Transverse colon (tissue), 4 donors: Measurements from ENCODE around the gene SLC25A14. TPM values are rescaled to one million over a fixed set of nuclear protein-coding genes. Genes with fewer than 3 reads are reported as not detected.

Source experiments
- DNase-seq: peaks from one replicate; pipeline ENCODE4 v3.0.0-alpha.2; 2019
- H3K27ac ChIP-seq, 4 donors: fragments of 200-600 bp; sonication (generic); 2 replicates each; pipeline ENCODE4 v1.5.1; 2016 to 2018; ENCODE audit warnings: inconsistent platforms in 4 of 4
- H3K27me3 ChIP-seq: fragments of 200-600 bp; sonication (generic); 2 replicates; pipeline ENCODE4 v1.5.1; 2017; ENCODE audit warnings: inconsistent platforms
- H3K36me3 ChIP-seq, 4 donors: fragments of 200-600 bp; sonication (generic); 2 replicates each; pipeline ENCODE4 v1.5.1; 2017 to 2019; ENCODE audit warnings: inconsistent platforms in 4 of 4
- H3K4me1 ChIP-seq, 4 donors: fragments of 200-600 bp; sonication (generic); 2 replicates each; pipeline ENCODE4 v1.5.1; 2017 to 2020; ENCODE audit warnings: inconsistent platforms in 4 of 4
- H3K4me3 ChIP-seq, 4 donors: fragments of 200-600 bp; sonication (generic); 1 replicate in 1 of 4; 2 replicates in 3 of 4; pipeline versions ENCODE4 v1.5.1 to v1.6.1; 2017 to 2019; ENCODE audit warnings: inconsistent platforms in 4 of 4
- H3K9me3 ChIP-seq, 2 donors: fragments of 200-600 bp; sonication (generic); 2 replicates each; pipeline ENCODE4 v1.5.1; 2017 to 2019; ENCODE audit warnings: inconsistent platforms in 2 of 2
- CTCF ChIP-seq, 5 experiments: fragments of 200-600 bp in 3 of 5; fragments of 450-650 bp in 2 of 5; sonication (generic) in 3 of 5; IDR thresholded peaks; 1 replicate in 2 of 5; 2 replicates in 3 of 5; pipeline ENCODE4 v1.5.1; 2016 to 2017; ENCODE audit warnings: antibody characterized with exemption in 5 of 5, inconsistent platforms in 3 of 5, mild to moderate bottlenecking in 2 of 5, moderate library complexity in 1 of 5
- EP300 ChIP-seq: sonication (generic); formaldehyde crosslinking; IDR thresholded peaks from one replicate; pipeline ENCODE4 v1.6.1; 2017; ENCODE audit warnings: antibody characterized with exemption, low read depth
- POLR2A ChIP-seq: fragments of 450-650 bp; IDR thresholded peaks from one replicate; pipeline ENCODE4 v1.6.1; 2016; ENCODE audit warnings: antibody characterized with exemption, mild to moderate bottlenecking, moderate library complexity
- POLR2AphosphoS5 ChIP-seq, 3 donors: sonication (generic); formaldehyde crosslinking; IDR thresholded peaks; one replicate each; pipeline ENCODE4 v1.6.1; 2016; ENCODE audit warnings: antibody characterized with exemption in 3 of 3
- WGBS, 2 donors: methylation state at CpG; one replicate each; pipeline ENCODE4 v1.1.5; 2018; ENCODE audit warnings: low coverage in 1 of 2; 5-methylcytosine and 5-hydroxymethylcytosine counted together
- in situ Hi-C, 4 donors: fragments of 200-750 bp; cut with MboI; loops; one replicate each; pipeline versions ENCODE4 v1.15.0 to v1.15.1; 2017; ENCODE audit warnings: low sequenced_read_pairs in 3 of 4, low pct_ligation_motif_present in 1 of 4, low pct_unique_long_range_greater_than_20kb in 1 of 4
- intact Hi-C: fragments of 100-400 bp; cut with DNase I; formaldehyde crosslinking; loops from one replicate; pipeline ENCODE4 v1.15.1; 2023; ENCODE audit warnings: low total_unique reads
- small RNA-seq, 4 donors: library from RNA; depleted of rRNA; stranded (forward); fragments of <200 nt; gene quantifications; one replicate each; pipeline ENCODE3, GENCODE V24; 2016
- total RNA-seq, 4 donors: library from RNA; depleted of rRNA; stranded (reverse); fragments of >200 nt; gene quantifications; one replicate each; pipeline ENCODE4 v1.1.0, GENCODE V29; 2016

Gene SLC25A14
- total RNA-seq, 4 donors from 2014 or later: 2.8 to 10.5 (median 7.2) TPM

GRCh38 chrX:130416785-130417184, 77.1 kb downstream of the SLC25A14 start:
- no peaks in the 10 kb centered on the region for H3K27me3 ChIP-seq
- no peak overlapping the region for H3K27ac ChIP-seq
- intact Hi-C loops (no loop called here), in situ Hi-C loops (no loop called here)
- no peaks in the 10 kb centered on the region for H3K36me3 ChIP-seq
- WGBS, 2 donors: 83% methylated on average over 4 of the region's 4 CpGs; no CpG with 5 or more reads in 1 of the 2 donors
- DNase-seq: no peak
- H3K4me1 ChIP-seq: no peaks in the 10 kb centered on the region
- H3K4me3 ChIP-seq: no peak overlapping the region
- H3K9me3 ChIP-seq: no peaks in the 10 kb centered on the region
- TF ChIP-seq EP300 (no peak), POLR2AphosphoS5 (IDR thresholded peaks at IDR 0.05) (no peak), POLR2A (no peak), CTCF (IDR thresholded peaks at IDR 0.05) (no peak)

GRCh38 chrX:130418066-130418465, 78.3 kb downstream of the SLC25A14 start:
- intact Hi-C loops (no loop called here), in situ Hi-C loops (no loop called here)
- Histone ChIP-seq H3K4me1 (no peaks in the 10 kb centered on the region), H3K36me3 (no peaks in the 10 kb centered on the region), H3K27me3 (no peaks in the 10 kb centered on the region), H3K4me3 (no peak overlapping the region), H3K27ac (no peak overlapping the region), H3K9me3 (no peaks in the 10 kb centered on the region)
- WGBS, 2 donors: 52% methylated on average over 2 of the region's 2 CpGs; no CpG with 5 or more reads in 1 of the 2 donors
- TF ChIP-seq EP300 (no peak), POLR2AphosphoS5 (IDR thresholded peaks at IDR 0.05) (no peak), CTCF (IDR thresholded peaks at IDR 0.05) (no peak), POLR2A (no peak)
- DNase-seq: no peak

GRCh38 chrX:130418740-130419139, 79.0 kb downstream of the SLC25A14 start:
- H3K9me3 ChIP-seq: no peaks in the 10 kb centered on the region
- H3K4me1 ChIP-seq: no peaks in the 10 kb centered on the region
- no peak for DNase-seq
- H3K36me3 ChIP-seq: no peaks in the 10 kb centered on the region
- intact Hi-C loops (no loop called here), in situ Hi-C loops (no loop called here)
- TF ChIP-seq EP300: no peak
- TF ChIP-seq POLR2A: no peak
- no peak for TF ChIP-seq CTCF (IDR thresholded peaks at IDR 0.05)
- TF ChIP-seq POLR2AphosphoS5 (IDR thresholded peaks at IDR 0.05): no peak
- no peak overlapping the region for H3K27ac ChIP-seq
- WGBS, 2 donors: 60 to 82% methylated on average over 1 to 4 of the region's 4 CpGs
- no peak overlapping the region for H3K4me3 ChIP-seq
- no peaks in the 10 kb centered on the region for H3K27me3 ChIP-seq

- intact Hi-C loops (no loop called here), in situ Hi-C loops (no loop called here)
- no peak overlapping the region for H3K27ac ChIP-seq
- no peaks in the 10 kb centered on the region for H3K27me3 ChIP-seq
- DNase-seq: no peak
- TF ChIP-seq POLR2A (no peak), CTCF (IDR thresholded peaks at IDR 0.05) (no peak), POLR2AphosphoS5 (IDR thresholded peaks at IDR 0.05) (no peak), EP300 (no peak)
- WGBS, 2 donors: 93% methylated on average over 2 of the region's 2 CpGs; no CpG with 5 or more reads in 1 of the 2 donors
- H3K4me3 ChIP-seq: no peak overlapping the region
- no peaks in the 10 kb centered on the region for H3K4me1 ChIP-seq
- no peaks in the 10 kb centered on the region for H3K9me3 ChIP-seq
- no peaks in the 10 kb centered on the region for H3K36me3 ChIP-seq
Measured at GRCh38 chrX:130419263-130419662, 79.5 kb downstream of the SLC25A14 start.

Small RNAs within 50 kb of the gene (small RNA-seq; reads per million reads assigned to genes)
- gene AL035423.1: 0 reads per million in 4 donors
- 0 reads per million in 4 donors for gene RNU6-1130P

Other genes with a start within 250 kb of the SLC25A14 start
- 10 to 100 TPM; 20.1 to 56.1 (median 44.2) TPM for gene ELF4, start 229.4 kb upstream of the SLC25A14 start, total RNA-seq
- 10 to 100 TPM in 3 of 4 donors, 1 to 10 TPM in 1; 5.6 to 39.5 (median 28.1) TPM for gene AIFM1, start 174.1 kb upstream of the SLC25A14 start, total RNA-seq
- 1 to 10 TPM in 1 of 4 donors, under 1 TPM in 2, not detected in 1; 0.79 to 6.2 (median 0.82) TPM for gene RAB33A, start 168.0 kb upstream of the SLC25A14 start, total RNA-seq
- 1 to 10 TPM; 2.3 to 4.2 (median 3.2) TPM for gene ZNF280C, start 71.0 kb upstream of the SLC25A14 start, total RNA-seq
- not detected for gene GPR119, start 45.8 kb downstream of the SLC25A14 start, total RNA-seq
- gene RBMX2, start 62.1 kb downstream of the SLC25A14 start, total RNA-seq: 10 to 100 TPM in 2 of 4 donors, 1 to 10 TPM in 1, under 1 TPM in 1; 1.00 to 13.0 (median 7.6) TPM